GM12878 (cell line): Measurements from ENCODE around the gene RFX1. TPM values are rescaled to one million over a fixed set of nuclear protein-coding genes. Genes with fewer than 3 reads are reported as not detected.

Experiments
- BCLAF1 ChIP-seq: fragments of 450-650 bp; IDR thresholded peaks from 2 replicates; pipeline ENCODE4 v1.6.1; 2017; ENCODE audit warnings: antibody characterized with exemption, mild to moderate bottlenecking, moderate library complexity
- CHD1 ChIP-seq: IDR thresholded peaks from 2 replicates; pipeline ENCODE4 v1.6.1; 2012; ENCODE audit warnings: low read depth, low read length, improper control_type of control experiment
- DPF2 ChIP-seq: fragments of 450-650 bp; IDR thresholded peaks from 2 replicates; pipeline ENCODE4 v1.6.1; 2017; ENCODE audit warnings: mild to moderate bottlenecking
- ESRRA ChIP-seq: IDR thresholded peaks from 2 replicates; pipeline ENCODE4 v1.6.1; 2012; ENCODE audit warnings: mild to moderate bottlenecking, low read length, improper control_type of control experiment
- HDAC6 ChIP-seq: fragments of 200-600 bp; sonication (generic); IDR thresholded peaks from one replicate; pipeline ENCODE4 v1.8.0; 2017; ENCODE audit warnings: antibody characterized with exemption; ENCODE audit not compliant: unreplicated experiment
- MEF2A ChIP-seq: IDR thresholded peaks from 2 replicates; pipeline ENCODE4 v1.6.1; 2011; ENCODE audit warnings: low read depth, mild to moderate bottlenecking, low read length, moderate library complexity; ENCODE audit not compliant: insufficient read depth
- NFIC ChIP-seq: IDR thresholded peaks from 2 replicates; pipeline ENCODE4 v1.6.1; 2012; ENCODE audit warnings: low read depth, mild to moderate bottlenecking, inconsistent platforms, low read length, moderate library complexity
- NFXL1 ChIP-seq: fragments of 450-650 bp; IDR thresholded peaks from 2 replicates; pipeline ENCODE4 v1.6.1; 2017; ENCODE audit warnings: antibody characterized with exemption, mild to moderate bottlenecking, borderline replicate concordance
- NFYA ChIP-seq: IDR thresholded peaks from 2 replicates; pipeline ENCODE4 v1.6.1; 2011; ENCODE audit warnings: low read depth, mild to moderate bottlenecking, low read length, improper control_type of control experiment, borderline replicate concordance
- POLR2A ChIP-seq: IDR thresholded peaks from 2 replicates; pipeline ENCODE4 v1.6.1; 2011; ENCODE audit warnings: low read depth, mild to moderate bottlenecking, low read length
- RFX5 ChIP-seq: IDR thresholded peaks from 2 replicates; pipeline ENCODE4 v1.6.1; 2011; ENCODE audit warnings: low read depth, low read length, improper control_type of control experiment
- SKIL ChIP-seq: fragments of 450-650 bp; IDR thresholded peaks from 2 replicates; pipeline ENCODE4 v1.6.1; 2017; ENCODE audit warnings: mild to moderate bottlenecking, low read depth, inconsistent platforms; ENCODE audit not compliant: poor library complexity, severe bottlenecking
- SMARCA5 ChIP-seq: fragments of 450-650 bp; IDR thresholded peaks from 2 replicates; pipeline ENCODE4 v1.6.1; 2017; ENCODE audit warnings: mild to moderate bottlenecking
- SMC3 ChIP-seq: IDR thresholded peaks from 2 replicates; pipeline ENCODE4 v1.6.1; 2011; ENCODE audit warnings: low read length, improper control_type of control experiment, borderline replicate concordance
- SREBF2 ChIP-seq: IDR thresholded peaks from 2 replicates; pipeline ENCODE4 v1.6.1; 2012; ENCODE audit warnings: mild to moderate bottlenecking, low read length
- SUPT20H ChIP-seq: IDR thresholded peaks from 2 replicates; pipeline ENCODE4 v1.6.1; 2011; ENCODE audit warnings: low read depth, mild to moderate bottlenecking, low read length, moderate library complexity, borderline replicate concordance; ENCODE audit not compliant: control insufficient read depth
- TCF3 ChIP-seq: IDR thresholded peaks from 2 replicates; pipeline ENCODE4 v1.6.1; 2012; ENCODE audit warnings: low read depth, mild to moderate bottlenecking, low read length, borderline replicate concordance; ENCODE audit not compliant: insufficient read depth
- YBX1 ChIP-seq: fragments of 450-650 bp; IDR thresholded peaks from 2 replicates; pipeline ENCODE4 v1.6.1; 2016; ENCODE audit warnings: antibody characterized with exemption
- ZBED1 ChIP-seq: IDR thresholded peaks from 2 replicates; pipeline ENCODE4 v1.6.1; 2016; ENCODE audit warnings: borderline replicate concordance
- ZNF384 ChIP-seq: IDR thresholded peaks from 2 replicates; pipeline ENCODE4 v1.6.1; 2012; ENCODE audit warnings: low read depth, mild to moderate bottlenecking, low read length, improper control_type of control experiment, borderline replicate concordance
- ZNF592 ChIP-seq: fragments of 450-650 bp; IDR thresholded peaks from 2 replicates; pipeline ENCODE4 v1.6.1; 2017; ENCODE audit warnings: mild to moderate bottlenecking, moderate library complexity
- ZSCAN29 ChIP-seq: fragments of 450-650 bp; IDR thresholded peaks from 2 replicates; pipeline ENCODE4 v1.6.1; 2017; ENCODE audit warnings: mild to moderate bottlenecking, moderate library complexity
- polyA plus RNA-seq, 11 experiments: library from polyadenylated mRNA; depleted of rRNA in 4 of 11; unstranded in 6 of 11; stranded (reverse) in 5 of 11; fragments of >200 nt; fragmentation: Nextera tagmentation in 4 of 11; fragmentation: Illumina TruSeq in 1 of 11; extraction: Ambion mirVana in 4 of 11; extraction: Trizol in 1 of 11; gene quantifications; 1 replicate in 1 of 11; 2 replicates in 10 of 11; pipeline versions ENCODE4 v1.2.1 to v1.2.3, GENCODE V29; 2011 to 2016; ENCODE audit warnings: inconsistent platforms in 2 of 11, missing spikeins in 2 of 11, low read depth in 1 of 11
- total RNA-seq, 4 experiments: library from RNA; depleted of rRNA in 3 of 4; stranded (reverse); fragments of >200 nt in 3 of 4; fragmentation: Illumina TruSeq in 1 of 4; extraction: Trizol in 1 of 4; gene quantifications; 2 replicates each; pipeline versions ENCODE4 v1.2.1 to v1.2.3, GENCODE V29; 2013 to 2021

RFX1 gene
- total and polyA plus RNA-seq, 10 of the 15 experiments (the other 5 are each of a cell fraction or from before 2014, with no cell fraction given) = 0.05 to 11.0 (median 1.5) TPM

- no peak for TF ChIP-seq BCLAF1
- no peak for TF ChIP-seq ZNF384
- TF ChIP-seq HDAC6 = no peak
- no peak for TF ChIP-seq SMARCA5
- TF ChIP-seq MEF2A = 0 out of 2 replicates have a peak, but pooled peaks have one; percentile 40
- TF ChIP-seq ZBED1 = 0 out of 2 replicates have a peak, but pooled peaks have one; percentile 8
- no peak for TF ChIP-seq ZNF592
- TF ChIP-seq SUPT20H = no peak
- TF ChIP-seq SMC3 = peak; percentile 9; the same call in 1 of the 2 replicates
- TF ChIP-seq SKIL = peak; percentile 63
- TF ChIP-seq ESRRA = no peak; the same call in 1 of the 2 replicates
- TF ChIP-seq POLR2A = peak; percentile 86
- no peak for TF ChIP-seq NFYA
- TF ChIP-seq CHD1 = no peak
- TF ChIP-seq NFIC = peak; percentile 65; the same call in 1 of the 2 replicates
- TF ChIP-seq TCF3 = peak; percentile 85
- TF ChIP-seq DPF2 = 0 out of 2 replicates have a peak, but pooled peaks have one; percentile 66
- no peak for TF ChIP-seq YBX1
- no peak for TF ChIP-seq NFXL1
- no peak for TF ChIP-seq SREBF2
- peak; percentile 42; the same call in 1 of the 2 replicates for TF ChIP-seq RFX5
- no peak for TF ChIP-seq ZSCAN29
Measured at GRCh38 chr19:13986348-13986904, 19.7 kb downstream of the RFX1 start (continued).
